ENCODE measurements around the gene LRIG3.
"Not testable (repeated sequence)": the region's sequence is repeated elsewhere in the genome, so short reads cannot be mapped to it uniquely, and the experiment has no call there.

The LRIG3 gene, protein sequence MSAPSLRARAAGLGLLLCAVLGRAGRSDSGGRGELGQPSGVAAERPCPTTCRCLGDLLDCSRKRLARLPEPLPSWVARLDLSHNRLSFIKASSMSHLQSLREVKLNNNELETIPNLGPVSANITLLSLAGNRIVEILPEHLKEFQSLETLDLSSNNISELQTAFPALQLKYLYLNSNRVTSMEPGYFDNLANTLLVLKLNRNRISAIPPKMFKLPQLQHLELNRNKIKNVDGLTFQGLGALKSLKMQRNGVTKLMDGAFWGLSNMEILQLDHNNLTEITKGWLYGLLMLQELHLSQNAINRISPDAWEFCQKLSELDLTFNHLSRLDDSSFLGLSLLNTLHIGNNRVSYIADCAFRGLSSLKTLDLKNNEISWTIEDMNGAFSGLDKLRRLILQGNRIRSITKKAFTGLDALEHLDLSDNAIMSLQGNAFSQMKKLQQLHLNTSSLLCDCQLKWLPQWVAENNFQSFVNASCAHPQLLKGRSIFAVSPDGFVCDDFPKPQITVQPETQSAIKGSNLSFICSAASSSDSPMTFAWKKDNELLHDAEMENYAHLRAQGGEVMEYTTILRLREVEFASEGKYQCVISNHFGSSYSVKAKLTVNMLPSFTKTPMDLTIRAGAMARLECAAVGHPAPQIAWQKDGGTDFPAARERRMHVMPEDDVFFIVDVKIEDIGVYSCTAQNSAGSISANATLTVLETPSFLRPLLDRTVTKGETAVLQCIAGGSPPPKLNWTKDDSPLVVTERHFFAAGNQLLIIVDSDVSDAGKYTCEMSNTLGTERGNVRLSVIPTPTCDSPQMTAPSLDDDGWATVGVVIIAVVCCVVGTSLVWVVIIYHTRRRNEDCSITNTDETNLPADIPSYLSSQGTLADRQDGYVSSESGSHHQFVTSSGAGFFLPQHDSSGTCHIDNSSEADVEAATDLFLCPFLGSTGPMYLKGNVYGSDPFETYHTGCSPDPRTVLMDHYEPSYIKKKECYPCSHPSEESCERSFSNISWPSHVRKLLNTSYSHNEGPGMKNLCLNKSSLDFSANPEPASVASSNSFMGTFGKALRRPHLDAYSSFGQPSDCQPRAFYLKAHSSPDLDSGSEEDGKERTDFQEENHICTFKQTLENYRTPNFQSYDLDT

DNA sequence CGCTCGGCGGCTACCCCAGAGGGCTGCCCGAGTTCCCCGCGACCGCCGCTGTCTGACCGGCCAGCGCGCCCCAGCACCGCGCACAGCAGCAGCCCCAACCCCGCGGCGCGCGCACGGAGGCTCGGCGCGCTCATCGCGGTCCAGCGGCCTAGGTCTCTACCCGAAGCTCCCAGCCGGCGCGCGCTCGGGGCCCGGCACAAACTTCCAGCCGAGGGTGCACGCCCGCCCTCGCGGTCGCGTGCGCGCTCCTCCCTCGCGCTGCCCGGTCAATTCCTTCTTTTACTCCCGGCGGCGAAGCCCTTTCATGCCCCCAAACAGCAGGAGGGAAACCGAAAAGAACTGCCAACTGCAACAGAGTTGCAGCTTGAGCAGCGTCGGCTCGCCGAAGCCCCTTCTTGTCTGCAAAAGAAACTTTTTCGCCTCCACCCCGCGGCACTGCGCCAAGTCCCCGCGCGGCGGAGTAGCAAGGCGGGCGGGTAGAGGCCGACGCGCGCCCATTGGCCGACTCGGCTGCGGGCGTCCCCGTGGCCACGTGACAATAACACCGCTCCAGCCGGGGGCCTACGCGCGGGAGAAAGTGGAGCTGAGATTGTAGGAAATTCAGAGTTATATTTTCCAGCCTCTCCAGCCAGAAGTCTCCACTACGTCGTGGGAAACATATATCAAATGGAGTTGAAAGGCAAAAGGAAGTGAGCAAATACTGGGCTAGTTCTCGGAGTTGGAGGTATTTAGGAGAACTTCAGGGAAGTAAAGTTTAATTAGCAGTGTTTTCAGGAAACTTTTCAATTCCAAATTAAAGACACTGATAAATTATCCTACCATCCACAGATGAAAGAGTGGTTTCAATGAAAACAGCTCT, at the start of gene LRIG3:
Gene LRIG3 (minus strand): TSS at position 403 of the 859 bp plus-strand sequence. CDS start 269 bp downstream, at position 134.
- DNase-seq (ENCODE audit: low read depth) = no peak

DNA sequence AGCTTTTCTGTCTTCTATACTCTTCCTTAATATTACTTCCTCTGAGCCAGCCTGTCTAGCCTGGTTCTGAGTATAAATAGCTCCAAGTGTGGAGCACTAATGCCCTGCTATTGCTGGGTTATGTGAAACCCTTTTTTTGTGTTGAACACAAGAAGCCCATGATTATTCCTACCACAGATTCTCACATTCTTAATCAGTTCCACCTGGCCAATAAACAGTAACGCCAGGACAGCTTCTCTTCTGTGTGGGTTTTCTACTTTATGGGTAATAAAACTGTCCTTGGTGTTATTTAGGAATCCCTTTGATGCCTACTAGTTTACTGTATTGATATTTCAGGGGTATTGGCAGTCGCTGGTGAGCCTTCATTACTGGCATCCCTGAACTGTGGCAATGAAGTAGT, 48.9 kb upstream of the LRIG3 start:
- DNase-seq (ENCODE audit: low read depth) = no peak

DNA sequence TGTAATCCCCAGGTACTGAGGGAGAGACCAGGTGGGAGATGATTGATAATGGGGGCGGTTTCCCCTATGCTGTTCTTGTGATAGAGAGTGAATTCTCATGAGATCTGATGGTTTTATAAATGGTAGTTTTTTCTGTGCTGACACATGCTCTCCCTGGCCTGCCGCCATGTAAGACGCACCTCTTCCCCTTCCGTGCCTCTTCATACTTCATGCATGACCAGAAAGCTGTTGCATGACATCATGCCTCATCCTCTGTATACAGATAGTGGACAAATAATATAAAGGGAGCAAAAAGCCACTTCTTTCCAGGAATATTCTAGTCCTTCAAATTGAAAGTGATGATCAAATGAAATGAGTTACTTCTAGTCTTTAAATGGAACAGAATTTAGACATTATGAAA, 47.3 kb upstream of the LRIG3 start:
- DNase-seq (ENCODE audit: low read depth) = no peak

DNA sequence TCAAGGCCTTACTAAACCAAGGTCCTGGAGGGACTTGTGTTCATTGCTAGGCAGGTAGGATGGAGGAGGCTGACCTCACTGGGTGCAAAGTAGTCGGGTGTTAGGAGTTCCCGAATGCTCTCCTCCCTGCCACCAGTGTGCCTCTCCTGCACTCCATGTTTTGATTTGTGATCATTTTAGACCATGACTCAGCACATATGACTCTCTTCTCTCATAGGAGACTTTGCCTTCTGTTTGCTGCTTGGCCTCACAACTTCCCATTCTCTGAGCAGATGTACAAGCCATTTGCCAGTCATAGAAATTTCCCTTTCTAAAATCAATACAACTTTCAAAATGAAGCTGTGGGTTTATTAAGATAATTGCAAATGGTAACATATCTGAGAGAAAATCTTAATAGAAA, 46.6 kb upstream of the LRIG3 start:
- DNase-seq (ENCODE audit: low read depth) = no peak

DNA sequence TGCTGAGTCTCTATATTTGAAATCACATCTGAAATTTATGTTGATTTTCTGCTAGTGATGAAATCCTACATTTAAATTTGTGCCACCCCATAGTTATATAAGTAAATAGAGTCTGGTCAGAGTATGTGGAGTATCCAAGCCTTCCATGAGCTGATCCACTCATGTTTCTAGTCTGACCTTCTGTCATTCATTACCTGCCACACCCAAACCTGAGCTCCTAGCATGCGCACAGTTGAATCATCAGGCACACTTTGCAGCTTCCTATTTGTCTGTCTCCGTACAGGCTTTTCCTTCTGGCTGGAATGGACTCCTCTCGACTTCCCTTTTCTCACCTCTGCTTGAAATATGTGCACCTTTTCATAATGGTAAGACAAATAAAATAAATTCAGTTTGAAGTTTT, 45.3 kb upstream of the LRIG3 start:
- DNase-seq (ENCODE audit: low read depth) = no peak

DNA sequence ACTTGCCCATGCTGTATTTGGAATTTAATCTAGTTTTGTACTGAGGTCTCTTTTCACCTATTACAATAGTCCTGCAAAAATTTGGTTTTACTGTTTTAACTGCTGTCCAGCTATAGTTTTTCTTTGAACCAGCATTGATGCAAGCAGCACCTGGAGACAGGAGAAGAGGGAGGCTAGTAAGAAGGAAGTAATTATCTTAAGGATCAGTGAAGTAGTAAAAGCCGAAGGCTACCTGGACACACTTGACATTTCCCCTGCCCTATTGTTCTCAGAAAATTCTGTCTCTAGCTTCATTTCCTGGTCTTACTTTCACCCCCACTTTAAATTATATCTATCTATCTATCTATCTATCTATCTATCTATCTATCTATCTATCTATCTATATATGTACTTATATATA, 43.5 kb upstream of the LRIG3 start:
- no peak for DNase-seq (ENCODE audit: low read depth)

DNA sequence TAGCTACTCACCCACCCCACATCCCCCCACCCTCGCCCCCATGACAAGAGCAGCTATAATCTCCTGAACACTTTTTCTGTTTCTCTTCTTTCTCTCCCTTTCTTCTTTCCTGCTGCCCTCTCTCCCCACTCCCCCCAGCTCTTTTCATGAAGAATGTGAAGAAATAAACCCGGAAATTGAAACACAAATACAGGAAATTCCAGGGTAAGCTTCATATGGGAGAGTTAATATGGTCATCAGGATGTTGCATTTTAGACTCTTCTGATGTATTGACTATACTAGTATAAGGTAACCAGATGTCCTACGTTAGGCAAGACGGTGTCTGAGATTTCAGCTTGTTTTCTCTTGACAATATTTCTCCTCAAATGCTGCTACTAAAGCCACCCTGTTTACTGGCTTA, 41.6 kb upstream of the LRIG3 start:
- DNase-seq (ENCODE audit: low read depth) = no peak

DNA sequence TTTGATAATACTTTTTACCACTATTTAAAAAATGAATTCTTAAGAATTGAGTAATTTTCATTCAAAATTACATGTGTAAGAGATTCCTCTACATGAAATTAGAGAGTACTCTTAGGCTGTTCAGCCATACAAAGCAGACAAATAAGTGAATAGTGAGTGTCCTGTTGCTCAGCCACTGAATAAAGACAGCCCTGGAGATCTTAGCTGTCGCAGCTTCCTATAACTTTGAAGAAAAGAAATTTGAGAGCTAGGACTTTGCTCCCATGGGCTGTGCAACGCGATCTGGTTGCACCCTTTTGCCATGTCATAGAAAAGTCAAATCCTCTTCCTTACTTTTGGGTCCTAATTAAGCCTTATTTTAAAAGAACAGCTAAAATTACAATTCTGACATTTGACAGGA, 40.9 kb upstream of the LRIG3 start:
- no peak for DNase-seq (ENCODE audit: low read depth)

DNA sequence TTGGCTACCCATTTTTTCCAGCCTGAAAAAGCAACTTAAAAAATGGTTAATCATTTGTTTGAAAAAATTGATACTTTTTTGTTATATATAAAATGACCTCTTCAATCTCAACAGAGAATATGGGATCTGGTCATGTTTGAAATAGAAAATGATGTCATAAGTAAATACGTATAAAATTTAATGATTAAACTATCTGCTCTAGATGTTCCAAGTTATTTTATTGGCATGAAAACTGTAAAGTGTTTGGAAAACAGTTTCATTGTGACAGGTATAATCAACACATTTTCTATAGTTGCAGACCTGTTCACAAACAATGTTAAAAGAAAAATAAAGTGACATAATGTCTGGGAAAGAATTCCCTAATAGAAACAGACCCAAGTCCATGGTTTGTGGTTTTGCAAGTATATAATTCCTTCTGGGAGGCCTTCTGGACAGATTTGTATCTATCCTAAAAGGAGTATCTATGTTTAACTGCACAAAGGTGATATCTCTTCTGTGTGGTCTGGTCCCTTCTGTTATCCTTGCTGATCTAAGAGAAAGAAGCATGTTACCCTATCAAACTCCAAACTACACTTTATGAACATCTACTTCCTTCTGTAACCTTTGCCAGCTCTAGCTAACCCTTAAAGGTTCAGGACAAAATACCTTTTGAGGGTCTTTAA, 39.5 kb upstream of the LRIG3 start:
- no peak for DNase-seq (ENCODE audit: low read depth)

DNA sequence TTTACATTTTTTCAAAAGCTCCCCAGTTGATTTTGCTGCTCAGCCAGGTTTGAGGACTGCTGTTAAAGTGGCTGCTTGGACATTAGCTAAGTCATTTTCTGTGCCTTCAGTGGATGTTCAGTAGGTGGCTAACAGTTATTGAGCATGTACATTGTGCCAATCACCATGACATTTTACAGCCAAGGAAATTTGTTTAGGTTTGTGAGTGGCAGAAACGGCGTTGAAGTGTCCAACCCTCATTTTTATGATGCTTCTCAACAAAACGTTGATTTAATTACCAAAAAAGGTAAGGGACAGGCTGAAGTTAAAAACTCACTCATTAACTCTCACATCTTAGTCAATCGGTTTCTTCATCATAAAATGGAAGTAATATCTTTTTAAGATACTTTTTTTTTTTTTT, 37.0 kb upstream of the LRIG3 start:
- no peak for DNase-seq (ENCODE audit: low read depth)

DNA sequence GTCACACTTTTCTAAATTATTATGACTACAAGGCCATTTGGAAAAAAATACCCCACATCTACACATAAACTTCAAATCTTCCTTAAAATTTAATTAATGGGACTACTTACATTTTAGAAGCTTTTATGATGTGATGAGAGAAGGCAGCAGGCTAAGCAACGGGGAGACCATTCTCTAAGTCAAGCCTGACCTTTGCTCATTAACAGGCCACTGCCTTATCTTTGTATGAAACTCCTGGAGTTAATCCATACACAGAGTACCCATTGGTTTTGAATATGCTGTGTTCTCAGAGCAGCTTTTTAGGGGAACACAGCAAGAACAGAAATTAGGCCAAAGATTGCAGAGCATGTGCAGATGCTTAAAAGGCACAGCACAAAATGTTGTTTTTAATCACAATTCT, 35.5 kb upstream of the LRIG3 start:
- DNase-seq (ENCODE audit: low read depth) = no peak

DNA sequence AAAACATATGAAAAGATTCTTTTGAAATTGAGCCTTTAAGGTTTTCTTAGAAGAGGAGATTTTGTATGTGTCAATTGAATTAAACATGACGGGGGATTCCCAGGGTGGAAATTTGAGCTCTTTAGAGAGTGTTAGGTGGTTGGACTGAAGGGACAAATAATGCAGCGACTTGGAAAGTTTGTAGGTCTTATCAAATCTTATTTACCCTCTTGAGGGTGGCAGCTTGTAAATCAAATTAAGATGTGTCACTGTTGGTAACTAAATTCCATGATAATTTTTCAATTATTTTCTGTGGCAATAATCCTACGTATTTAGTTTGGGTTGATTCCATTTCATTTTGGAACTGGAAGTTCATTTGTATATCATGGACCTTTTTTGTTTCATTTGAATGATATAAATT, 33.7 kb upstream of the LRIG3 start:
- no peak for DNase-seq (ENCODE audit: low read depth)

DNA sequence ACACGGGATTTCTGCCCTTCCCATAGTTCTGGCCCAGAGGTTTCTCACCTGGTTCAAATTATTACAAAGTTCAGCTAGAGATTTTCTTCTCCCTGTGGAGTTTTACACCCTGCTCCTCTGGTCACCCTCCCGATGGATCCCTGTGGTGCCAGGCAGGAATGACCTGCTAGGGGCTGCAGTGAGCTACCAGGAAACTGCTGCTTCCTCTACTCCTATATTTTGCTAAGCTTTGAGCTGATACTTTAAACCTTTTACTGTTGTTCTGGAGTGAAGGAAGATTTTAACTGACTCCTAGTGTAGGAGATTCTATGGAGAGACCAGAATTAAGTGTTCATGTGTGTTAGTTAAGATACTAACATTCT, 30.4 kb upstream of the LRIG3 start:
- DNase-seq (ENCODE audit: low read depth) = no peak

DNA sequence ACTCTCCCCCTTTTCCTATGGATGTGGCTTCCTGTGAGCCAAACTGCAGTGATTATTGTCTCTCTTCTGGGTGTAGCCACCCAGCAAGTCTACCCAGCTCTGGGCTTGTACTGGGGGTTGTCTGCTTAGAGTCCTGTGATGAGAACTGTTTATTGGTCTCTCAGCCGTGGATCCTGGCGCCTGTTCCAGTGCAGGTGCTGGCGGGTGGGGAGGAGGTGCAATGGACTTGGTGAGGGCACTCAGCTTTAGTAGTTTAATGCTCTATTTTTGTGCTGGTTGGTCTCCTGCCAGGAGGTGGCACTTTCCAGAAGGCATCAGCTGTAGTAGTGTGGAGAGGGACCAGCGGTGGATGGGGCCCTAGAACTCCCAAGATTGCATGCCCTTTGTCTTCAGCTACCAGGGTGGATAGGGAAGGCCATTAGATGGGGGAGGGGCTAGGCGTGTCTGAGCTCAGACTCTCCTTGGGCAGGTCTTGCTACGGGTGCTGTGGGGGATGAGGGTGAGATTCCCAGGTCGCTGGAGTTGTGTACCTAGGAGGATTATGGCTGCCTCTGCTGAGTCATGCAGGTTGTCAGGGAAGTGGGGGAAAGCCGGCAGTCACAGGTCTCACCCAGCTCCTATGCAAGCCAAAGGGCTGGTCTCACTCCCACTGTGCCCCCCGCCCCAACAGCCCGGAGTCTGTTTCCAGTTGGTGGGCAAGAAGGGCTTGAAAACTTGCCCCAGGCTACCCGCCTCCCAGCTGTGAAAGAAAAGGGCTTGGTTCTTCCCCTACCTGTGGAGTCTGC, 29.8 kb upstream of the LRIG3 start:
- not testable (repeated sequence) for DNase-seq (ENCODE audit: low read depth)

DNA sequence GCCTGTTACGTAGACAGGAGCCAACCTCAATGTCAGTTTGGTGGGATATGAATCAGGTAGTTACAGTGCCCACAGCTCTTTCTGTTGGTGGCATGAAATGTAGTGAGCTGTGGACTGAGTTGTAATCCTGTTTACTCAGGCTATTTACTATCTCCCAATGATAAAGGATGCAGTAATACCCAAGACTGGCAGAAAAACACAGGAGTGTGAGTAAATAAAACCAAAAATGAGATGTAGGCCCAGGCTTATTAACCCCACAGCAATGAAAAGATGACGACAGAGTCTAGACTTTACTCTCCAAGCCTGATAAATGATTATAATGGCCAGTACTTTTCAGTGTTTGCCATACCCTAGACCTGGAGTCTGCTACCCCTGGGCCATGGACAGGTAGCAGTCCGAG, 22.8 kb upstream of the LRIG3 start:
- DNase-seq (ENCODE audit: low read depth) = no peak

DNA sequence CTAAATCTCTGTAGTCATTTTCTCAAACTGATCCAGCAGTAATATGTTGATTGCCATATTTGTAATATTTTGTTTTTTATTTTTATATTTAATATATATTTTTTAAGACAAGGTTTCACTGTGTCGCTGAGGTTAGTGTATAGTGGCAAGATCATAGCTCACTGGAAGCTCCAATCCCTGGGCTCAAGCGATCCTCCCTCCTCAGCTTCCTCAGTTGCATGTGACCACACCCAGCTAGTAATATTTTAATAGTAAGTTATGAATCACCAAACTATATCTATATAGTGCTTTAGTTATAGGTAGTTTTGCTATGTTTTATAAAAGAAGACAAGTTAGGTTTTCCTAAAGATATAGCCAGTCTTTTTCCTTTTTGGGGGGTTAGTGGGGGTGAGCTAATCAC, 22.0 kb upstream of the LRIG3 start:
- no peak for DNase-seq (ENCODE audit: low read depth)

DNA sequence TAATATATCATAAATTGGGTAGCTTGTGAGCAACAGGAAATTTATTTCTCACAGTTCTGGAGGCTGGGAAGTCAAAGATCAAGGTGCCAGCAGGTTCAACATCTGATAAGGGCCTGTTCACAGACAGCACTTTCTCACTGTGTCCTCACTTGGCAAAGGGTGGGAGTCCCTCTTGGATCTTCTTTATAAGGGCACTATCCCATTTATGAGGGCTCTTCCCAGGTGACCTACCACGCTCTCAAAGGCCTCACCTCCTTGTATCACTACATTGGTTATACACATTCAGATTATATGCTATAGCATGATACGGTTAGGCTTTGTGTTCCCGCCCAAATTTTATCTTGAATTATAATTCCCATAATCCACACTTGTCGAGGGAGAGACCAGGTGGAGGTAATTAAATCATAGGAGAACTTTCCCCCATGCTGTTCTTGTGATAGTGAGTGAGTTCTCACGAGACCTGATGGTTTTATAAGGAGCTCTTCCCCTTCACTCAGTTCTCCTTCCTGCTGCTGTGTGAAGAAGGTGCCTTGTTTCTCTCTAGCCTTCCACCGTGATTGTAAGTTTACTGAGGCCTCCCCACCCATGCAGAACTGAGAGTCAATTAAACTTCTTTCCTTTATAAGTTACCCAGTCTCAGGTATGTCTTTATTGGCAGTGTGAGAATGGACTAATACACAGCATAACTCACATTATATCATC, 19.2 kb upstream of the LRIG3 start:
- DNase-seq (ENCODE audit: low read depth) = no peak

DNA sequence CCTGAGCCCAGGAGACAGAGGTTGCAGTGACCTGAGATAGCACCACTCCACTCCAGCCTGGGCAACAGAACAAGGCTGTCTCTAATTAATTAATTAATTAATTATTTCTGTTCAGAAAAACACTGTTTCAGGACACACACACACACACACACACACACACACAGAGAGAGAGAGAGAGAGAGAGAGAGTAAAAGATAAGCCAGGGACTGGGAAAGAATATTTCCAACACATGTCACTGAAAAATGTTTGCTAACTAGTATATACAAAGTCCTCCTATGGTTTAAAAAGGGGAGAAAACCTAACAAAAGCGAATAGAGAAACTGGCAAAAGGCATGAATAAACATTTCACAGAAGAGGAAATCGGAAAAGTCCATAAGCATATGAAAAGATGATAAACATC, 18.1 kb upstream of the LRIG3 start:
- DNase-seq (ENCODE audit: low read depth) = no peak

DNA sequence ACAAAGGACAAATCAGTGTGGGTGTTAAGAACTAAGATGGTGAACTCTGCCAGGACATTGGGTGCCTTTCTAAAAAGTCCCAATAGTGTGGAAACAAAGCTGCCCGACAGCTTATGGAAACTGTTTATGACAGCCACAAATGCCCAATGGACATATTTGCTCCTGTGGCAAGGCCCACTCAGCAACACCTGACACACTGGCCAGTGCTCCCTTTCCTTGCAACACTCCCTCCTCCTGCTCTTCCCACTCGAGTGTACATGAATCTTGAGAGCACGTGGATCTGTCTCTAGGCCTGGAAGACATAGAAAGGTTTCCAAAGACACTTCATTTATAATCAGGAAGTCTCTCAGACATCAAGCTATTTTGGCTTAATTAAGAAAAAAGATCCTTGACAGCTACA, 14.2 kb upstream of the LRIG3 start:
- no peak for DNase-seq (ENCODE audit: low read depth)

Measured in stimulated activated CD8-positive, alpha-beta memory T cell treated with anti-CD3 and anti-CD28 coated beads, Interleukin-4, amount 100 ng/mL, for 24 hours (primary cell).